SK-N-SH (cell line): Measurements from ENCODE around the gene SLC1A1. TPM values are rescaled to one million over a fixed set of nuclear protein-coding genes. Genes with fewer than 3 reads are reported as not detected.

ENCODE experiments used
- CTCF ChIA-PET: fragments of 300-600, 350-600 bp; formaldehyde crosslinking; extraction: SDS; loops from one replicate; lab custom pipeline; 2021; lab: Yijun Ruan, JAX
- POLR2A ChIA-PET: fragments of 350-600 bp; sonication (Branson Sonifier 250); formaldehyde crosslinking; extraction: SDS; loops from one replicate; lab custom pipeline; 2020; ENCODE audit warnings: antibody characterized with exemption, inconsistent platforms; lab: Yijun Ruan, JAX
- DNase-seq: peaks from one replicate; pipeline ENCODE4 v3.0.0; 2012
- H2AFZ ChIP-seq: fragments of 200-600 bp; sonication (generic); 2 replicates; pipeline ENCODE4 v1.8.1; 2016; ENCODE audit warnings: antibody characterized with exemption, mild to moderate bottlenecking, low read depth
- H3F3A ChIP-seq: fragments of 200-600 bp; sonication (generic); replicated peaks from 2 replicates; pipeline ENCODE3; 2016; ENCODE audit warnings: antibody characterized with exemption, mild to moderate bottlenecking; ENCODE audit not compliant: insufficient read depth
- H3K27ac ChIP-seq, 2 experiments: fragments of 200-500 bp in 1 of 2; fragments of 200-600 bp in 1 of 2; sonication (Bioruptor generic) in 1 of 2; sonication (generic), shearing (Covaris generic) in 1 of 2; 2 replicates each; pipeline versions ENCODE4 v1.5.1 to v1.6.1; 2014 to 2016; ENCODE audit warnings: low read depth in 2 of 2, inconsistent platforms in 1 of 2, low read length in 1 of 2, mild to moderate bottlenecking in 1 of 2, mixed read lengths in 1 of 2
- H3K27me3 ChIP-seq: fragments of 200-600 bp; sonication (generic), shearing (Covaris generic); 2 replicates; pipeline ENCODE4 v1.6.1; 2016; ENCODE audit warnings: mixed run types; ENCODE audit not compliant: insufficient read depth
- H3K36me3 ChIP-seq, 2 experiments: fragments of 200-500 bp in 1 of 2; fragments of 200-600 bp in 1 of 2; sonication (Bioruptor generic) in 1 of 2; sonication (generic) in 1 of 2; replicated peaks in 1 of 2; 2 replicates each; pipeline versions ENCODE3 to v1.5.1; 2014 to 2016; ENCODE audit warnings: low read length in 1 of 2, mild to moderate bottlenecking in 1 of 2; ENCODE audit not compliant: insufficient read depth in 2 of 2, control insufficient read depth in 1 of 2
- H3K4me1 ChIP-seq, 2 experiments: fragments of 200-500 bp in 1 of 2; fragments of 200-600 bp in 1 of 2; sonication (Bioruptor generic) in 1 of 2; sonication (generic), shearing (Covaris generic) in 1 of 2; 2 replicates each; pipeline versions ENCODE4 v1.5.1 to v1.6.1; 2014 to 2016; ENCODE audit warnings: low read depth in 1 of 2, low read length in 1 of 2, mixed run types in 1 of 2; ENCODE audit not compliant: insufficient read depth in 2 of 2, control insufficient read depth in 1 of 2
- H3K4me2 ChIP-seq: fragments of 200-600 bp; sonication (generic), shearing (Covaris generic); 2 replicates; pipeline ENCODE4 v1.6.1; 2017; ENCODE audit warnings: mixed run types
- H3K4me3 ChIP-seq, 2 experiments: fragments of 200-500 bp in 1 of 2; fragments of 200-600 bp in 1 of 2; sonication (Bioruptor generic) in 1 of 2; sonication (generic), shearing (Covaris generic) in 1 of 2; 2 replicates each; pipeline versions ENCODE4 v1.5.1 to v1.8.1; 2014 to 2016; ENCODE audit warnings: low read depth in 2 of 2, inconsistent platforms in 1 of 2, low read length in 1 of 2, mild to moderate bottlenecking in 1 of 2, mixed read lengths in 1 of 2, moderate library complexity in 1 of 2
- H3K79me2 ChIP-seq: fragments of 200-600 bp; sonication (generic); 2 replicates; pipeline ENCODE4 v1.8.1; 2017; ENCODE audit warnings: mild to moderate bottlenecking; ENCODE audit not compliant: insufficient read depth
- H3K9ac ChIP-seq: fragments of 200-600 bp; sonication (generic); 2 replicates; pipeline ENCODE4 v1.6.1; 2017; ENCODE audit warnings: mixed run types
- H3K9me2 ChIP-seq: fragments of 200-600 bp; sonication (generic); 2 replicates; pipeline ENCODE4 v1.6.1; 2017; ENCODE audit warnings: mixed run types
- H3K9me3 ChIP-seq: fragments of 200-600 bp; sonication (generic); 2 replicates; pipeline ENCODE4 v1.6.1; 2017; ENCODE audit warnings: mixed run types, mild to moderate bottlenecking, moderate library complexity
- H4K20me1 ChIP-seq: fragments of 200-600 bp; sonication (generic); 2 replicates; pipeline ENCODE4 v1.6.1; 2017; ENCODE audit warnings: mild to moderate bottlenecking, mixed run types; ENCODE audit not compliant: insufficient read depth
- ELF1 ChIP-seq: IDR thresholded peaks from 2 replicates; pipeline ENCODE4 v1.4.0; 2012
- EP300 ChIP-seq, 2 experiments: IDR thresholded peaks; 2 replicates each; pipeline versions ENCODE4 v1.4.0 to v1.6.1; 2012; ENCODE audit warnings: borderline replicate concordance in 1 of 2, low read depth in 1 of 2, low read length in 1 of 2
- EZH2phosphoT487 ChIP-seq: fragments of 200-600 bp; sonication (generic); IDR thresholded peaks from 2 replicates; pipeline ENCODE4 v1.6.1; 2017; ENCODE audit warnings: low read depth, mixed run types, mild to moderate bottlenecking, antibody characterized with exemption, moderate library complexity, borderline replicate concordance
- FOSL2 ChIP-seq: IDR thresholded peaks from 2 replicates; pipeline ENCODE4 v1.4.0; 2012; ENCODE audit warnings: low read depth, mild to moderate bottlenecking, moderate library complexity, borderline replicate concordance
- GABPA ChIP-seq: IDR thresholded peaks from 2 replicates; pipeline ENCODE4 v1.4.0; 2012; ENCODE audit warnings: low read depth, mild to moderate bottlenecking
- POLR2AphosphoS5 ChIP-seq: IDR thresholded peaks from 2 replicates; pipeline ENCODE4 v1.6.1; 2012; ENCODE audit warnings: low read depth, low read length
- RAD21 ChIP-seq: IDR thresholded peaks from 2 replicates; pipeline ENCODE4 v1.6.1; 2012; ENCODE audit warnings: mild to moderate bottlenecking, low read length
- RCOR1 ChIP-seq: fragments of 150-350 bp; IDR thresholded peaks from 2 replicates; pipeline ENCODE4 v1.6.1; 2017; ENCODE audit warnings: antibody characterized with exemption, low read length
- RXRA ChIP-seq: IDR thresholded peaks from 2 replicates; pipeline ENCODE4 v1.4.0; 2012; ENCODE audit warnings: low read depth, mild to moderate bottlenecking, borderline replicate concordance
- SIN3A ChIP-seq: IDR thresholded peaks from 2 replicates; pipeline ENCODE4 v1.6.1; 2012; ENCODE audit warnings: low read depth, mild to moderate bottlenecking, low read length, moderate library complexity, borderline replicate concordance
- TAF1 ChIP-seq: IDR thresholded peaks from 2 replicates; pipeline ENCODE4 v1.6.1; 2012; ENCODE audit warnings: low read depth, mild to moderate bottlenecking, low read length, moderate library complexity, borderline replicate concordance
- YY1 ChIP-seq: IDR thresholded peaks from 2 replicates; pipeline ENCODE4 v1.4.0; 2012; ENCODE audit warnings: low read depth, mild to moderate bottlenecking
- WGBS: methylation state at CpG from one replicate; pipeline ENCODE4 v1.1.6; 2017; ENCODE audit warnings: low lambda C conversion rate; 5-methylcytosine and 5-hydroxymethylcytosine counted together
- polyA plus RNA-seq, 3 experiments: library from polyadenylated mRNA; depleted of rRNA; stranded (reverse); fragments of >200 nt; gene quantifications; 2 replicates each; pipeline ENCODE4 v1.2.3, GENCODE V29; 2012
- TF ChIP-seq, protein P1 (sequence below): IDR thresholded peaks from 2 replicates; pipeline ENCODE4 v1.4.0; 2012; ENCODE audit warnings: low read depth, borderline replicate concordance
- TF ChIP-seq, protein P2 (sequence below): IDR thresholded peaks from 2 replicates; pipeline ENCODE4; 2012
- TF ChIP-seq, protein P3 (sequence below): IDR thresholded peaks from 2 replicates; pipeline ENCODE4 v1.6.1; 2012; ENCODE audit warnings: mild to moderate bottlenecking, low read depth, low read length, moderate library complexity
- TF ChIP-seq, protein P4 (sequence below): IDR thresholded peaks from 2 replicates; pipeline ENCODE4 v1.4.0; 2012; ENCODE audit warnings: low read depth

SLC1A1 gene
- polyA plus RNA-seq, 1 of the 3 experiments (the other 2 are of a cell fraction) = 0.23 TPM

DNA sequence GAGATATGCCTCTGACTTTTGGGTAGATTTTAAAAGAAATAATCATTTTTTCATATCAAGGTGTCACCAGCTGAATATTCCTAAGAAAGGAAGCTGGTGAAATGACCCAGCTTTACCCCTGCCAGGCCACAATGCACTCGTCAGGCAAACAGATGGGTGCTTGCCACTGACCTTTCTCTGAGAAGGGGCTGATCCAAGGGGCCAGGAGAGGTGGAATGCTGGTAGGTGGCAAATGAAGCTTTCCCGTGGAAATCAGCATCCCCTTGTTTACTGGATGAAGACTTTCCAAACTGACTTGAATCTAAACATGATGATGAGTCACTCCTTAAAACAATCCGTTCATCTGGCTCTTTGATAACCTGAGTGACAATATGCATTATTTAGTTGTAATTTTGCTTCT, 127.5 kb downstream of the SLC1A1 start:
- TF ChIP-seq RXRA = no peak
- no peak for TF ChIP-seq SIN3A
- TF ChIP-seq ELF1 = no peak
- TF ChIP-seq, protein P1, sequence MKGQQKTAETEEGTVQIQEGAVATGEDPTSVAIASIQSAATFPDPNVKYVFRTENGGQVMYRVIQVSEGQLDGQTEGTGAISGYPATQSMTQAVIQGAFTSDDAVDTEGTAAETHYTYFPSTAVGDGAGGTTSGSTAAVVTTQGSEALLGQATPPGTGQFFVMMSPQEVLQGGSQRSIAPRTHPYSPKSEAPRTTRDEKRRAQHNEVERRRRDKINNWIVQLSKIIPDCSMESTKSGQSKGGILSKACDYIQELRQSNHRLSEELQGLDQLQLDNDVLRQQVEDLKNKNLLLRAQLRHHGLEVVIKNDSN = no peak
- TF ChIP-seq GABPA = no peak
- TF ChIP-seq POLR2AphosphoS5 = no peak
- no peak for TF ChIP-seq EZH2phosphoT487
- TF ChIP-seq EP300 (IDR thresholded peaks at IDR 0.05; ENCODE audit: borderline replicate concordance in 1 of 2, low read depth in 1 of 2, low read length in 1 of 2) = no peak
- no peak for TF ChIP-seq TAF1
- TF ChIP-seq YY1 = no peak
- TF ChIP-seq, protein P2, sequence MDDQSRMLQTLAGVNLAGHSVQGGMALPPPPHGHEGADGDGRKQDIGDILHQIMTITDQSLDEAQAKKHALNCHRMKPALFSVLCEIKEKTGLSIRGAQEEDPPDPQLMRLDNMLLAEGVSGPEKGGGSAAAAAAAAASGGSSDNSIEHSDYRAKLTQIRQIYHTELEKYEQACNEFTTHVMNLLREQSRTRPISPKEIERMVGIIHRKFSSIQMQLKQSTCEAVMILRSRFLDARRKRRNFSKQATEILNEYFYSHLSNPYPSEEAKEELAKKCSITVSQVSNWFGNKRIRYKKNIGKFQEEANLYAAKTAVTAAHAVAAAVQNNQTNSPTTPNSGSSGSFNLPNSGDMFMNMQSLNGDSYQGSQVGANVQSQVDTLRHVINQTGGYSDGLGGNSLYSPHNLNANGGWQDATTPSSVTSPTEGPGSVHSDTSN = no peak
- TF ChIP-seq RCOR1 = no peak
- TF ChIP-seq, protein P3, sequence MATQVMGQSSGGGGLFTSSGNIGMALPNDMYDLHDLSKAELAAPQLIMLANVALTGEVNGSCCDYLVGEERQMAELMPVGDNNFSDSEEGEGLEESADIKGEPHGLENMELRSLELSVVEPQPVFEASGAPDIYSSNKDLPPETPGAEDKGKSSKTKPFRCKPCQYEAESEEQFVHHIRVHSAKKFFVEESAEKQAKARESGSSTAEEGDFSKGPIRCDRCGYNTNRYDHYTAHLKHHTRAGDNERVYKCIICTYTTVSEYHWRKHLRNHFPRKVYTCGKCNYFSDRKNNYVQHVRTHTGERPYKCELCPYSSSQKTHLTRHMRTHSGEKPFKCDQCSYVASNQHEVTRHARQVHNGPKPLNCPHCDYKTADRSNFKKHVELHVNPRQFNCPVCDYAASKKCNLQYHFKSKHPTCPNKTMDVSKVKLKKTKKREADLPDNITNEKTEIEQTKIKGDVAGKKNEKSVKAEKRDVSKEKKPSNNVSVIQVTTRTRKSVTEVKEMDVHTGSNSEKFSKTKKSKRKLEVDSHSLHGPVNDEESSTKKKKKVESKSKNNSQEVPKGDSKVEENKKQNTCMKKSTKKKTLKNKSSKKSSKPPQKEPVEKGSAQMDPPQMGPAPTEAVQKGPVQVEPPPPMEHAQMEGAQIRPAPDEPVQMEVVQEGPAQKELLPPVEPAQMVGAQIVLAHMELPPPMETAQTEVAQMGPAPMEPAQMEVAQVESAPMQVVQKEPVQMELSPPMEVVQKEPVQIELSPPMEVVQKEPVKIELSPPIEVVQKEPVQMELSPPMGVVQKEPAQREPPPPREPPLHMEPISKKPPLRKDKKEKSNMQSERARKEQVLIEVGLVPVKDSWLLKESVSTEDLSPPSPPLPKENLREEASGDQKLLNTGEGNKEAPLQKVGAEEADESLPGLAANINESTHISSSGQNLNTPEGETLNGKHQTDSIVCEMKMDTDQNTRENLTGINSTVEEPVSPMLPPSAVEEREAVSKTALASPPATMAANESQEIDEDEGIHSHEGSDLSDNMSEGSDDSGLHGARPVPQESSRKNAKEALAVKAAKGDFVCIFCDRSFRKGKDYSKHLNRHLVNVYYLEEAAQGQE = no peak
- TF ChIP-seq FOSL2 = no peak
- no peak for TF ChIP-seq RAD21
- TF ChIP-seq, protein P4, sequence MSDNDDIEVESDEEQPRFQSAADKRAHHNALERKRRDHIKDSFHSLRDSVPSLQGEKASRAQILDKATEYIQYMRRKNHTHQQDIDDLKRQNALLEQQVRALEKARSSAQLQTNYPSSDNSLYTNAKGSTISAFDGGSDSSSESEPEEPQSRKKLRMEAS = no peak
- no peaks in the 10 kb centered on the region for H3F3A ChIP-seq
- WGBS = 78% methylated on average over 3 of the region's 3 CpGs
- no peak overlapping the region for H3K4me2 ChIP-seq
- H3K36me3 ChIP-seq = no peaks in the 10 kb centered on the region
- no peak overlapping the region for H3K4me3 ChIP-seq
- no peaks in the 10 kb centered on the region for H3K79me2 ChIP-seq
- DNase-seq = no peak
- H3K27me3 ChIP-seq = no peaks in the 10 kb centered on the region
- H3K9me2 ChIP-seq = no peaks in the 10 kb centered on the region
- ChIA-PET POLR2A (no interaction called here), CTCF (interaction anchor here (0.9 kb wide), 1 partner anchor 13 kb away, joined by 3 read pairs; no protein-coding TSS in a partner anchor)
- no peaks in the 10 kb centered on the region for H3K9me3 ChIP-seq
- H3K4me1 ChIP-seq = no peaks in the 10 kb centered on the region
- H3K27ac ChIP-seq = no peak overlapping the region
- no peaks in the 10 kb centered on the region for H4K20me1 ChIP-seq
- no peak overlapping the region for H2AFZ ChIP-seq
- no peak overlapping the region for H3K9ac ChIP-seq
